Ecto neural progenitor cell (in vitro differentiated cells): ENCODE data around the gene TMUB2.
"Not testable (repeated sequence)": the region's sequence is repeated elsewhere in the genome, so short reads cannot be mapped to it uniquely, and the experiment has no call there.

Experiments used
- DNase-seq: peaks from one replicate; pipeline ENCODE4 v3.0.0-alpha.2; 2018; ENCODE audit warnings: low spot score

TMUB2 gene

GRCh38 chr17:44219616-44220212, 32.9 kb downstream of the TMUB2 start, which contains the start of gene UBTF:
Gene UBTF, minus strand, starts transcription at chr17:44219675. Its CDS starts 1,446 bp downstream, at chr17:44218229.
- peak; percentile 88 for DNase-seq

DNA sequence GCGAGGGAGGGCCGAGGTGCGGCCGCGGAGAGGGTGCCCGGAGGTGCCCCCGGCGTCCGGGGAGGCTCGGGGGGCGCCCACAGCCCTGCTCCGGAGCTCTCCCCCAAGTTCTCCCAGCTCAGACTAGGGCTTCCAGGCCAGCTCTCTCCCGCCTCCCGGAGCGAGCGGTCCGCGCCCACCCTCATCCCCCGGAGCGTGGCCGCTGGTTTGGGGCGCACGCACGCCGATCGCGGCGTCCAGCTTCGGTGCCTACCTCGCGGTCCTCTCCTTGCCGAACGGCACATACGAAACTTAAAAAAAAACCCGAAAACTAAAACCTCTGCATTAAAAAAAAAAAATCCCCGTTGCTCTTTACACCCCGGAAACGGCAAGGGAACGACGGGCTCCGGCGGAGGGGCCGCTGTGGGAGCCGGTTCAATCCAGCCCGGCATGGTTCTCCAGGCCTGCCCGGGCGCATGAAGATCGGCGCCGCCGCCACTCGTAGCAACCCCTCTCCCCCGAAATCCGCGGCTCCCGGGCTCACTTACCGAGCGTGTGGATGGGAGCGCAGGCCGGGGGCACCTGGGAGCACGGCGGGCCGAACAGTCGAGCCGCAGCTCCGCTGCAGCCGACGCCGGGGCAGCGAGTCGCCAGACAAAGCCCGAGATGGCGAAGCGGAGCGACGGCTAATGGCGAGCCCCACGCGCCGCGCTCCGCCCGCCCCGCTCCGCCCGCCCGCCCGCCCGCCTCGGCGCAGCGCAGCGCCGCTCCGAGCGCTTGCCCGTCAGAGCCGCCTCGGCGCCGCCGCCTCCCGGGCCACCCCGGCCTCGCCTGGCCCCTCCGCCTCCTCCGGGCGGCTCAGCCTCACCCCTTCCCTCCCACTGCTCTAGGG, 33.7 kb downstream of the TMUB2 start:
- DNase-seq = peak; percentile 76

- peak; percentile 89 for DNase-seq
These were observed 34.5 kb downstream of the TMUB2 start for GRCh38 chr17:44221084-44221861.

DNA sequence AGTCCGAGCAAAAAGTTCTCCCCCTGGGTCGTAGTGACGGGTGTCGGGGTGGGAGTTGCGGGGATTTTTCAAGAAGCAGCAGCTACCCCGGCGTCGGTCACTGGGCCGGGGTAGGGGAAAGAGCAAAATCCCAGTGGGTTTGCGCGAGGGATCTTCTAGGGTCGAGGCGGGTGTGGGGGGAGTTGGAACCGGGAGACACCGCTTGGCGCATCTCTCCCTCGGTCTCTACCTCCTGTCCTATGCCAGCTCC, 35.0 kb downstream of the TMUB2 start:
- DNase-seq = no peak

GRCh38 chr17:44222112-44222869, 35.5 kb downstream of the TMUB2 start:
- peak; percentile 86 for DNase-seq

DNA sequence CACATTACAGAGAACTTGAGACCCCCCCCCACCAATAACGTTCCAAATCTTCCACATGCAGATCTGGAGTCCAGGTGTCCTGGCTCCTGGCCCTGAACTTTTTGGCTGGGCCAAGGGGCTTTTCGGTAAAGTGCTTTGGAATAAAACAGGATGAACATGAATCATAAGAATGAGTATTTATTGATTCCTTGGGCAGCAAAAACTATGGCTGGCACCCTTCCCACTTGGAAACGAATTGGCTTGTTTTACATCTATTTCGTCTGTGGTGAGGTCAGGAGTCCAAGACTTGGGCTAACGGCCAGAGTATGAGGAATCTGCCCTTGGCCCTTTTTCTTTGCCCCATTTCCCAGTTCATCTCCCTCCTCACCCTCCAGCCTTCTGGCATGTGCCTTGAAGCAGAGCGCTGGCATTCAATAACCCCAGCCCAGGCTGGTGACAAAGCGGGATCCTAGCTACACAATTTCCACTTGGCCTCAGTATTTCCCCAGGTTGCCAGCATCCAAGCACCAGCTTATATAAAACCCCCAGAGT, 36.8 kb downstream of the TMUB2 start:
- no peak for DNase-seq

GRCh38 chr17:44229090-44229489, 42.3 kb downstream of the TMUB2 start:
- no peak for DNase-seq

- DNase-seq = no peak
These were observed 43.4 kb downstream of the TMUB2 start for GRCh38 chr17:44230140-44230539.

- DNase-seq = no peak
These were observed 45.3 kb downstream of the TMUB2 start for GRCh38 chr17:44232061-44232460.

GRCh38 chr17:44233582-44233981, 46.8 kb downstream of the TMUB2 start:
- DNase-seq = no peak

DNA sequence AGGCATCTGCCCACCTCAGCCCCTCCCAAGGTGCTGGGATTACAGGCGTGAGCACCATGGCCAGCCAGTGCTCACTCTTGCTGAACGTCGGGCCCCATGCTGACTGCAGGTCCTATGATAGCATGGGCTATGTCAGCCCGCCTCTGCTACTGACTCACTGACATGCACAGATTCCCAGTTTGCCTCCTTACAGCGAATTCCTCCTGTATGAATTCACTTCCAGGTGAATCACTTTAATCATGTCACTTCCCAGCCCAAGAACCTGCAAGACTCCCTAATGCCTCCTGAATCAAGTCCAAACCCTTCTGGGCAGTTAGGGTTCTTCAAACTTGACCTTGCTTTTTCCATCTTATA, 48.8 kb downstream of the TMUB2 start:
- no peak for DNase-seq

- DNase-seq = no peak
These were observed 49.7 kb downstream of the TMUB2 start for GRCh38 chr17:44236444-44236991.

DNA sequence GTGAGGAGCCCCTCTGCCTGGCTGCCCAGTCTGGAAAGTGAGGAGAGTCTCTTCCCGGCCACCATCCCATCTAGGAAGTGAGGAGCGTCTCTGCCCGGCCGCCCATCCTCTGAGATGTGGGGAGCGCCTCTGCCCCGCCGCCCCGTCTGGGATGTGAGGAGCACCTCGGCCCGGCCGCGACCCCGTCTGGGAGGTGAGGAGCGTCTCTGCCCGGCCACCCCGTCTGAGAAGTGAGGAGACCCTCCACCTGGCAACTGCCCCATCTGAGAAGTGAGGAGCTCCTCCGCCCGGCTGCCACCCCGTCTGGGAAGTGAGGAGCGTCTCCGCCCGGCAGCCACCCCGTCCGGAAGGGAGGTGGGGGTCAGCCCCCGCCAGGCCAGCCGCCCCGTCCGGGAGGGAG, 51.1 kb downstream of the TMUB2 start:
- not testable (repeated sequence) for DNase-seq

- DNase-seq = no peak
These were observed 54.4 kb downstream of the TMUB2 start for GRCh38 chr17:44241106-44241624.
